Stimulated activated CD4-positive, alpha-beta T cell treated with anti-CD3 and anti-CD28 coated beads, TNF-alpha, amount 100 ng/mL, for 24 hours (primary cell): ENCODE measurements around the gene SP2.

Experiments used
- DNase-seq, 3 experiments: peaks; one replicate each; pipeline ENCODE4 v3.0.0-alpha.2; 2020; ENCODE audit warnings: low read depth in 3 of 3

The SP2 gene

DNA sequence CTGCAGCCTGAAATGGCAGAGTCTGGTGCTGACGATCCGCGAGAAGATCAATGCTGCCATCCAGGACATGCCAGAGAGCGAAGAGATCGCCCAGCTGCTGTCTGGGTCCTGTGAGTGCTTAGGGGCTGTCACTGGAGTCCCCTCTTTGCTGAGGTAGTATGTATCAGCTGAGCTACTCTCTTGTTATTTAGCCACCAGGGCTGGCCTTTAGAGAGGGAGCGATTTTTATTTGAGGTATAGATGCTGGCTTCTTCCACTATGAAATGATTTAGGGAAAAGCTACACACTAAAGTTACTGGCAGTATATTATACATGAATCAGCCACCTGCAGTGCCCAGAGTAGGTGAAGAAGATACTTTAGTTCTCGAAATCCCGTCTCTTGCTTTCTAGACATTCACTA, 77.5 kb downstream of the SP2 start:
- DNase-seq = no peak

GRCh38 chr17:47975189-47975822, 79.3 kb downstream of the SP2 start:
- DNase-seq = no peak

GRCh38 chr17:47975823-47976205, 79.8 kb downstream of the SP2 start:
- no peak for DNase-seq

DNA sequence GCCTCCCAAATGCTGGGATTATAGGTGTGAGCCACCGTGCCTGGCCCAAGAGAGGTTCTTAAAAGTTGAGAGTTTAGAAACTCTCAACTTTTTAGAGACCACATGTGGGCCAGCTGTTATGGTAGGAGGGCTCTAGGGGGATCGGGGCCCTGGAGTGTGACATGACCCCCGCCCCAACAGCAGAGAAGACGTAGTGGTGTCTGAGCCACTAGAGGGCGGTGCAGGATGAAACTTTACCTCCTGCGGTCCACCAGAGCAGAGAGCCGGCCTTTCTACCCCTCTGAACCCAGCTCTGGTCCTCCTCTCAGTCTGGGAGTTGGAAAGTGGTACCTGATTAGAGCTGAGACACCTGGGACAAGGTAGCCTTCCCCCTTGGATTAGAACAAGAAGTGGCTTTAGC, 82.3 kb downstream of the SP2 start:
- DNase-seq = peak in 2 of 3 experiments; percentile 9 to 28
